Esophagus squamous epithelium (tissue), 4 donors: Measurements from ENCODE around the gene PML.

Experiments used
- POLR2A ChIP-seq, 4 donors: fragments of 450-650 bp; IDR thresholded peaks; one replicate each; pipeline ENCODE4 v1.6.1; 2017; ENCODE audit warnings: antibody characterized with exemption in 4 of 4, mild to moderate bottlenecking in 4 of 4, moderate library complexity in 3 of 4
- TF ChIP-seq, protein P1 (sequence below), 6 experiments: fragments of 450-650 bp in 4 of 6; fragments of 200-600 bp in 2 of 6; sonication (generic) in 2 of 6; IDR thresholded peaks; one replicate each; pipeline ENCODE4 v1.5.1; 2016 to 2019; ENCODE audit warnings: antibody characterized with exemption in 6 of 6, mild to moderate bottlenecking in 4 of 6, moderate library complexity in 4 of 6

DNA sequence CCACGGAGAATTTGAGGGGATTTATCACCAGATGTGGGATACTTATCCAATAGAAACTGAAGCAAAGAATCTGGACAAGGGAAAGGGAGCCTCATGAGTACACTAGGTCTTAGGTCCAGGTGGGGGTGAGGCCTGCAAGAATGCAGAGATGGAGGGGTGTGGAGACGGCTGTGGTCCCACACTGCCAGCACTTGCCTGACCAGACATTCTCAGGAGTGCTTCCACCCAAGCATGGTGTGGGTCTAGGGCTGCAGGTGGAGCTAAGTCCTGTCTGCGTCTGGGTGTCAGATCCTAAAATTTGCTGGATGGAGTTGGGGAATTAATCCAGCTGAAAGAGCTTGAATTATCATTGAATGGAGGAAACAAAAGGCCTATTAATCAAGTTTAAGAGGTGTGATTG is 14.4 kb downstream of the PML start:
- TF ChIP-seq, protein P1, sequence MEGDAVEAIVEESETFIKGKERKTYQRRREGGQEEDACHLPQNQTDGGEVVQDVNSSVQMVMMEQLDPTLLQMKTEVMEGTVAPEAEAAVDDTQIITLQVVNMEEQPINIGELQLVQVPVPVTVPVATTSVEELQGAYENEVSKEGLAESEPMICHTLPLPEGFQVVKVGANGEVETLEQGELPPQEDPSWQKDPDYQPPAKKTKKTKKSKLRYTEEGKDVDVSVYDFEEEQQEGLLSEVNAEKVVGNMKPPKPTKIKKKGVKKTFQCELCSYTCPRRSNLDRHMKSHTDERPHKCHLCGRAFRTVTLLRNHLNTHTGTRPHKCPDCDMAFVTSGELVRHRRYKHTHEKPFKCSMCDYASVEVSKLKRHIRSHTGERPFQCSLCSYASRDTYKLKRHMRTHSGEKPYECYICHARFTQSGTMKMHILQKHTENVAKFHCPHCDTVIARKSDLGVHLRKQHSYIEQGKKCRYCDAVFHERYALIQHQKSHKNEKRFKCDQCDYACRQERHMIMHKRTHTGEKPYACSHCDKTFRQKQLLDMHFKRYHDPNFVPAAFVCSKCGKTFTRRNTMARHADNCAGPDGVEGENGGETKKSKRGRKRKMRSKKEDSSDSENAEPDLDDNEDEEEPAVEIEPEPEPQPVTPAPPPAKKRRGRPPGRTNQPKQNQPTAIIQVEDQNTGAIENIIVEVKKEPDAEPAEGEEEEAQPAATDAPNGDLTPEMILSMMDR (IDR thresholded peaks at IDR 0.05) = no peak
- no peak for TF ChIP-seq POLR2A (IDR thresholded peaks at IDR 0.05)
